ENCODE results near the gene KCNF1. TPM values are rescaled to one million over a fixed set of nuclear protein-coding genes. Genes with fewer than 3 reads are reported as not detected.

Gene KCNF1
- total and polyA plus RNA-seq, 2 donors (not counting 1 experiment from before 2014, with no cell fraction given), result 0.22 to 2.6 TPM

DNA sequence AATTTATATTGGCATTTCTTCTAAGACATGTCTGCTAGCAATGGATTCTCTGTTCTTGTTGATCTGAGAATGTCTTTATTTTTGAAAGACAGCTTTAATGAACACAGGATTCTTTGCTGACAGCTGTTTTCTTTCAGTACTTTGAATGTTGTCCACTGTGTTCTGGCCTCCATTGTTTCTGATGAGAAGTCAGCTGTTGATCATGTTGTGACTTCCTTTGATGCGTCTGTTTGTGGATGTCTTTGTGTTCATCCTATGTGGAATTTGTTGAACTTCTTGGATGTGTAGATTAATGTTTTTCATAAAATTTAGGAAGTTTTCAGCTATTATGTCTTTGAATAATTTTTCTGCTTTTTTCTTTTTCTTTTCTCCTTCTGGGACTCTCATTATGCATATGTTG, 39.8 kb upstream of the KCNF1 start:
- Histone ChIP-seq H3K79me2 (ENCODE audit: control insufficient read depth, insufficient read depth, low read length) (no peaks in the 10 kb centered on the region), H3K27me3 (ENCODE audit: control insufficient read depth, insufficient read depth, low read length) (peaks cover 3% of the 10 kb centered on the region), H3K9me3 (ENCODE audit: control insufficient read depth, insufficient read depth, low read depth, low read length) (no peaks in the 10 kb centered on the region), H3K36me3 (ENCODE audit: control insufficient read depth, insufficient read depth, low read length) (no peaks in the 10 kb centered on the region), H3K4me3 (replicated peaks in 1 of 4; ENCODE audit: control extremely low read depth in 1 of 4, insufficient read depth in 1 of 4, low read depth in 3 of 4, low read length in 4 of 4) (no peak overlapping the region), H3K9ac (ENCODE audit: insufficient read depth, low read length) (no peak overlapping the region), H3K4me2 (ENCODE audit: extremely low read depth, insufficient read depth, low read length) (no peak overlapping the region), H3K27ac (ENCODE audit: insufficient read depth, low read length) (no peak overlapping the region), H3K4me1 (ENCODE audit: control insufficient read depth, extremely low read depth, insufficient read depth, low read length) (no peaks in the 10 kb centered on the region), H4K20me1 (ENCODE audit: control insufficient read depth, extremely low read depth, insufficient read depth, low read length) (no peaks in the 10 kb centered on the region), H2AFZ (ENCODE audit: low read length) (no peak overlapping the region)
- no peak for DNase-seq (ENCODE audit: low read depth in 2 of 2)
- TF ChIP-seq CTCF (conservative IDR thresholded peaks at IDR 0.05 in 1 of 2, IDR thresholded peaks at IDR 0.05 in 1 of 2; ENCODE audit: low read depth in 1 of 2, low read length in 2 of 2), result no peak
- TF ChIP-seq EZH2 (IDR thresholded peaks at IDR 0.05; ENCODE audit: low read length, missing control alignments), result no peak

- no peak overlapping the region for H3K27ac ChIP-seq (ENCODE audit: insufficient read depth, low read length)
- no peaks in the 10 kb centered on the region for H3K4me1 ChIP-seq (ENCODE audit: control insufficient read depth, extremely low read depth, insufficient read depth, low read length)
- DNase-seq (ENCODE audit: low read depth in 2 of 2), result no peak
- no peak overlapping the region for H2AFZ ChIP-seq (ENCODE audit: low read length)
- H3K4me3 ChIP-seq (replicated peaks in 1 of 4; ENCODE audit: control extremely low read depth in 1 of 4, insufficient read depth in 1 of 4, low read depth in 3 of 4, low read length in 4 of 4), result no peak overlapping the region
- H3K9ac ChIP-seq (ENCODE audit: insufficient read depth, low read length), result no peak overlapping the region
- H3K9me3 ChIP-seq (ENCODE audit: control insufficient read depth, insufficient read depth, low read depth, low read length), result no peaks in the 10 kb centered on the region
- H3K79me2 ChIP-seq (ENCODE audit: control insufficient read depth, insufficient read depth, low read length), result no peaks in the 10 kb centered on the region
- TF ChIP-seq CTCF (conservative IDR thresholded peaks at IDR 0.05 in 1 of 2, IDR thresholded peaks at IDR 0.05 in 1 of 2; ENCODE audit: low read depth in 1 of 2, low read length in 2 of 2), result no peak
- no peak for TF ChIP-seq EZH2 (IDR thresholded peaks at IDR 0.05; ENCODE audit: low read length, missing control alignments)
- no peaks in the 10 kb centered on the region for H4K20me1 ChIP-seq (ENCODE audit: control insufficient read depth, extremely low read depth, insufficient read depth, low read length)
- H3K36me3 ChIP-seq (ENCODE audit: control insufficient read depth, insufficient read depth, low read length), result no peaks in the 10 kb centered on the region
- peaks cover 3% of the 10 kb centered on the region for H3K27me3 ChIP-seq (ENCODE audit: control insufficient read depth, insufficient read depth, low read length)
- H3K4me2 ChIP-seq (ENCODE audit: extremely low read depth, insufficient read depth, low read length), result no peak overlapping the region
These were observed 38.6 kb upstream of the KCNF1 start for GRCh38 chr2:10873171-10873570.

DNA sequence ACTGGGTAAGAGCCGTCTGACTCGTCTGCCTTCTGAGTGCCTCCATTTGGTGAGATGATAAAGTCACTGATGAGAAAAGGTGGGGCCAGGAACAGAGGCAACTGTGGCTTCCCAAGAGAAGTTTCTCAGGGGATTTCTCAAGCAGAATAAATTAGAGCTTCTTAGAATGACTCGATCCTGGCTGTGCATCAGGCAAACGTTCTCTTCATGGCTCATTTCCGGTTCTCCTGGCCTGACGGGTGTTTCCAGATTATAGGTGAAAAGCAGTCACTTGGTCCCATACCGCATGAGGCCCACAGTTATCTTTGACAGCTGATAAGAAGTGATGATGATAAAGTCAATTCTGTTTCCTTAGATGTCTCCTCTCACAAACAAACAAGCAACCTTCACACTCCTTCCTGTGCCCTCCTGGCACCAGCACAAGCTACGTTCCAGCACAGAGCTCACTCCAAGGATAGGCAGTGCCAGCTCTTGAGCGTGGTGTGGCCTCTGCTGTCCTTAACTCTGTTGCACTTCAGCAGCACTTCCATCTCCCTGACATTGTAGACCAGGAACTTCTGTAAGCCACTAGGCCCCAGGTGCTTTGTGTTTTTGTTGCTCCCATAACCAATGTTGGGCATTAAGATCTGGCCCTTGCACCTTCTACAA, 37.8 kb upstream of the KCNF1 start:
- Histone ChIP-seq H3K27ac (ENCODE audit: insufficient read depth, low read length) (no peak overlapping the region), H3K4me3 (replicated peaks in 1 of 4; ENCODE audit: control extremely low read depth in 1 of 4, insufficient read depth in 1 of 4, low read depth in 3 of 4, low read length in 4 of 4) (no peak overlapping the region), H2AFZ (ENCODE audit: low read length) (no peak overlapping the region), H3K9me3 (ENCODE audit: control insufficient read depth, insufficient read depth, low read depth, low read length) (no peaks in the 10 kb centered on the region), H3K36me3 (ENCODE audit: control insufficient read depth, insufficient read depth, low read length) (no peaks in the 10 kb centered on the region), H3K4me1 (ENCODE audit: control insufficient read depth, extremely low read depth, insufficient read depth, low read length) (no peaks in the 10 kb centered on the region), H3K4me2 (ENCODE audit: extremely low read depth, insufficient read depth, low read length) (no peak overlapping the region), H3K9ac (ENCODE audit: insufficient read depth, low read length) (no peak overlapping the region), H4K20me1 (ENCODE audit: control insufficient read depth, extremely low read depth, insufficient read depth, low read length) (no peaks in the 10 kb centered on the region), H3K27me3 (ENCODE audit: control insufficient read depth, insufficient read depth, low read length) (peaks cover 3% of the 10 kb centered on the region), H3K79me2 (ENCODE audit: control insufficient read depth, insufficient read depth, low read length) (no peaks in the 10 kb centered on the region)
- TF ChIP-seq CTCF (conservative IDR thresholded peaks at IDR 0.05 in 1 of 2, IDR thresholded peaks at IDR 0.05 in 1 of 2; ENCODE audit: low read depth in 1 of 2, low read length in 2 of 2) (no peak), EZH2 (IDR thresholded peaks at IDR 0.05; ENCODE audit: low read length, missing control alignments) (no peak)
- DNase-seq (ENCODE audit: low read depth in 2 of 2), result peak in 1 of 2 donors; percentile 47
